IMR-90 (cell line): Measurements from ENCODE around the gene TTC27. TPM values are rescaled to one million over a fixed set of nuclear protein-coding genes. Genes with fewer than 3 reads are reported as not detected.
A peak's percentile ranks its signal among the peaks of the same experiment; 100 is the strongest.

Experiments
- ATAC-seq: fragments of 200-7000 bp; cut with Tn5 transposase; 2 replicates; pipeline ENCODE4 v1.9.1; 2020; ENCODE audit warnings: low read depth, mild to moderate bottlenecking, moderate library complexity
- BruUV-seq: library from RNA; stranded (reverse); fragments of 400-500 nt; replicated peaks from 2 replicates; lab custom pipeline; 2021; lab: Mats Ljungman, UMichigan
- CTCF ChIA-PET: fragments of 300-600 bp; formaldehyde crosslinking; extraction: SDS; loops from one replicate; lab custom pipeline; 2021; ENCODE audit warnings: antibody characterized with exemption; lab: Yijun Ruan, JAX
- POLR2A ChIA-PET: fragments of 300-600 bp; sonication (Branson Sonifier 250); formaldehyde crosslinking; loops from one replicate; lab custom pipeline; 2022; ENCODE audit warnings: antibody characterized with exemption; ENCODE audit not compliant: unreplicated experiment; lab: Charles Lee
- DNase-seq: peaks from one replicate; pipeline ENCODE4 v3.0.0; 2013
- H2AFZ ChIP-seq: replicated peaks from 2 replicates; pipeline ENCODE3; 2013; ENCODE audit warnings: low read length, mild to moderate bottlenecking; ENCODE audit not compliant: poor library complexity
- H2AK5ac ChIP-seq: 2 replicates; pipeline ENCODE4 v1.6.1; 2013; ENCODE audit warnings: low read depth, low read length, inconsistent platforms
- H2AK9ac ChIP-seq: replicated peaks from 2 replicates; pipeline ENCODE3; 2013; ENCODE audit warnings: mild to moderate bottlenecking, low read depth, low read length, moderate library complexity; ENCODE audit not compliant: poor library complexity
- H2BK120ac ChIP-seq: 2 replicates; pipeline ENCODE4 v1.6.1; 2013; ENCODE audit warnings: low read depth, low read length, inconsistent platforms
- H2BK15ac ChIP-seq: 3 replicates; pipeline ENCODE4 v1.6.1; 2013; ENCODE audit warnings: low read depth, low read length, inconsistent platforms
- H2BK20ac ChIP-seq: 2 replicates; pipeline ENCODE4 v1.6.1; 2013; ENCODE audit warnings: low read depth, mild to moderate bottlenecking, inconsistent platforms, low read length, moderate library complexity
- H2BK5ac ChIP-seq: 2 replicates; pipeline ENCODE4 v1.6.1; 2013; ENCODE audit warnings: mild to moderate bottlenecking, low read depth, low read length, inconsistent platforms; ENCODE audit not compliant: poor library complexity, severe bottlenecking
- H3K14ac ChIP-seq: replicated peaks from 2 replicates; pipeline ENCODE4 v1.6.1; 2013; ENCODE audit warnings: low read depth, low read length, inconsistent platforms
- H3K18ac ChIP-seq: 2 replicates; pipeline ENCODE4 v1.6.1; 2013; ENCODE audit warnings: low read depth, low read length, control low read depth
- H3K23ac ChIP-seq: 2 replicates; pipeline ENCODE4 v1.6.1; 2013; ENCODE audit warnings: low read depth, low read length, inconsistent platforms
- H3K27ac ChIP-seq: 2 replicates; pipeline ENCODE4 v1.5.1; 2013; ENCODE audit warnings: mild to moderate bottlenecking, control low read depth, low read length; ENCODE audit not compliant: insufficient read depth
- H3K27me3 ChIP-seq: 2 replicates; pipeline ENCODE4 v1.6.1; 2013; ENCODE audit warnings: low read length; ENCODE audit not compliant: control insufficient read depth, insufficient read depth
- H3K36me3 ChIP-seq: 2 replicates; pipeline ENCODE4 v1.6.1; 2013; ENCODE audit warnings: low read length, mixed read lengths; ENCODE audit not compliant: control insufficient read depth, insufficient read depth
- H3K4ac ChIP-seq: 2 replicates; pipeline ENCODE4 v1.6.1; 2013; ENCODE audit warnings: low read depth, low read length, inconsistent platforms
- H3K4me1 ChIP-seq: 2 replicates; pipeline ENCODE4 v1.6.1; 2013; ENCODE audit warnings: low read length, mixed read lengths; ENCODE audit not compliant: control insufficient read depth, insufficient read depth
- H3K4me2 ChIP-seq: 2 replicates; pipeline ENCODE4 v1.6.1; 2013; ENCODE audit warnings: low read depth, mild to moderate bottlenecking, control low read depth, low read length, moderate library complexity
- H3K4me3 ChIP-seq: 2 replicates; pipeline ENCODE4 v1.5.1; 2013; ENCODE audit warnings: low read depth, mild to moderate bottlenecking, control low read depth, low read length, moderate library complexity; ENCODE audit not compliant: insufficient read depth
- H3K56ac ChIP-seq: 2 replicates; pipeline ENCODE4 v1.6.1; 2013; ENCODE audit warnings: low read length, inconsistent platforms; ENCODE audit not compliant: insufficient read depth; ENCODE audit errors: extremely low read depth
- H3K79me1 ChIP-seq, 2 experiments: 2 replicates each; pipeline ENCODE4 v1.6.1; 2013; ENCODE audit warnings: low read length in 2 of 2, inconsistent platforms in 1 of 2, low read depth in 1 of 2
- H3K9ac ChIP-seq: 2 replicates; pipeline ENCODE4 v1.6.1; 2013; ENCODE audit warnings: low read depth, low read length, control low read depth
- H3K9me1 ChIP-seq: 2 replicates; pipeline ENCODE4 v1.6.1; 2013; ENCODE audit warnings: low read length, inconsistent platforms; ENCODE audit not compliant: insufficient read depth
- H3K9me3 ChIP-seq: 2 replicates; pipeline ENCODE4 v1.6.1; 2013; ENCODE audit warnings: low read length; ENCODE audit not compliant: control insufficient read depth, insufficient read depth
- H4K20me1 ChIP-seq: 2 replicates; pipeline ENCODE4 v1.6.1; 2013; ENCODE audit warnings: low read length, inconsistent platforms; ENCODE audit not compliant: insufficient read depth
- H4K5ac ChIP-seq: 2 replicates; pipeline ENCODE4 v1.6.1; 2013; ENCODE audit warnings: mild to moderate bottlenecking, low read depth, low read length, control low read depth
- H4K8ac ChIP-seq, 2 experiments: 2 replicates each; pipeline ENCODE4 v1.6.1; 2013; ENCODE audit warnings: low read depth in 2 of 2, low read length in 2 of 2, control low read depth in 1 of 2, inconsistent platforms in 1 of 2
- H4K91ac ChIP-seq: 2 replicates; pipeline ENCODE4 v1.6.1; 2013; ENCODE audit warnings: low read depth, low read length, inconsistent platforms; ENCODE audit not compliant: insufficient read depth
- CHD1 ChIP-seq: IDR thresholded peaks from 2 replicates; pipeline ENCODE4 v1.6.1; 2012; ENCODE audit warnings: low read depth, low read length, improper control_type of control experiment
- CTCF ChIP-seq: conservative IDR thresholded peaks from 2 replicates; pipeline ENCODE4 v1.5.1; 2012; ENCODE audit warnings: mild to moderate bottlenecking, low read depth, low read length, improper control_type of control experiment
- RAD21 ChIP-seq: IDR thresholded peaks from 2 replicates; pipeline ENCODE4 v1.6.1; 2012; ENCODE audit warnings: low read length, improper control_type of control experiment
- dilution Hi-C: fragments of 300-500 bp; cut with HindIII; formaldehyde crosslinking; loops from one replicate; pipeline ENCODE4 v1.14.3; 2018; ENCODE audit warnings: low sequenced_read_pairs; ENCODE audit not compliant: unreplicated experiment
- in situ Hi-C: fragments of 300-500 bp; cut with MboI; formaldehyde crosslinking; loops from 3 replicates; pipeline ENCODE4 v1.14.3; 2019; ENCODE audit warnings: low sequenced_read_pairs, inconsistent platforms, mixed read lengths
- intact Hi-C: fragments of 100-400 bp; cut with micrococcal nuclease; formaldehyde crosslinking; loops from 2 replicates; pipeline ENCODE4 v1.10.0; 2022
- polyA plus RNA-seq, 3 experiments: library from polyadenylated mRNA; depleted of rRNA; stranded (reverse); fragments of >200 nt; gene quantifications; 2 replicates each; pipeline ENCODE4 v1.2.3, GENCODE V29; 2012; ENCODE audit warnings: low replicate concordance in 1 of 3
- total RNA-seq: library from RNA; depleted of rRNA; stranded (reverse); fragments of >200 nt; gene quantifications from 2 replicates; pipeline ENCODE4 v1.2.3, GENCODE V29; 2012

The TTC27 gene
- total and polyA plus RNA-seq, 2 of the 4 experiments (the other 2 are of a cell fraction), result 12.7 to 30.5 TPM

GRCh38 chr2:32678825-32679224 is 51.0 kb downstream of the TTC27 start:
- intact Hi-C loops, result no loop called here
- BruUV-seq, result no TSS peak
- TF ChIP-seq CTCF (peak; percentile 7; the same call in 1 of the 2 replicates), RAD21 (no peak), CHD1 (no peak)
- POLR2A ChIA-PET, result no interaction called here
- Histone ChIP-seq H3K79me1 (peaks cover 0 to 4% of the 10 kb centered on the region in 2 experiments; a peak in 2 of 4 replicates), H4K91ac (no peak overlapping the region), H2AK5ac (no peak overlapping the region), H3K14ac (0 out of 2 replicates have a peak overlapping the region, but pooled peaks have one; percentile 57), H3K56ac (no peak overlapping the region), H3K9me1 (peaks cover 3% of the 10 kb centered on the region), H3K4me2 (no peak overlapping the region), H3K18ac (no peak overlapping the region), H4K20me1 (no peaks in the 10 kb centered on the region; the same call in 1 of the 2 replicates), H3K27ac (no peak overlapping the region), H2BK15ac (no peak overlapping the region), H2AK9ac (no peak overlapping the region), H2BK120ac (no peak overlapping the region), H3K27me3 (no peaks in the 10 kb centered on the region), H3K9ac (no peak overlapping the region), H2AFZ (no peak overlapping the region), H3K36me3 (peaks cover 5% of the 10 kb centered on the region; the same call in 1 of the 2 replicates), H2BK20ac (no peak overlapping the region), H3K4me1 (peaks cover 5% of the 10 kb centered on the region), H2BK5ac (no peak overlapping the region), H4K5ac (no peak overlapping the region), H3K9me3 (no peaks in the 10 kb centered on the region), H3K4me3 (no peak overlapping the region), H4K8ac (no peak overlapping the region), H3K4ac (no peak overlapping the region), H3K23ac (no peak overlapping the region)
- CTCF ChIA-PET, result interaction anchor here (1.2 kb wide), 1 partner anchor 10 kb away, joined by 4 read pairs; no protein-coding TSS in a partner anchor
- peak; percentile 73 for DNase-seq
- peak; percentile 51 for ATAC-seq
- dilution Hi-C loops, result no loop called here
- in situ Hi-C loops, result no loop called here
